ENCODE measurements around the gene FGF14. TPM values are rescaled to one million over a fixed set of nuclear protein-coding genes. Genes with fewer than 3 reads are reported as not detected.

FGF14 gene
- total RNA-seq, result 0.32 and 0.88 TPM in 2 replicates

GRCh38 chr13:102401766-102402165 is at the start of gene FGF14:
Gene FGF14 (minus strand): TSS chr13:102402048.

Other genes with a start within 250 kb of the FGF14 start
- gene TPP2, start 194.9 kb upstream of the FGF14 start, total RNA-seq, result 32.2 and 58.3 TPM in 2 replicates

Data from bladder microvascular endothelial cell (primary cell).